Lower leg skin (tissue), 4 donors: ENCODE data around the gene GRAP. TPM values are rescaled to one million over a fixed set of nuclear protein-coding genes. Genes with fewer than 3 reads are reported as not detected.

Experiments
- DNase-seq, 2 donors: peaks; one replicate each; pipeline ENCODE4 v3.0.0-alpha.2; 2019; ENCODE audit warnings: low spot score in 2 of 2
- H3K4me3 ChIP-seq: fragments of 200-600 bp; sonication (generic); 2 replicates; pipeline ENCODE4 v1.5.1; 2017; ENCODE audit warnings: mild to moderate bottlenecking, low read depth; ENCODE audit not compliant: poor library complexity, severe bottlenecking
- CTCF ChIP-seq, 3 donors: fragments of 450-650 bp; IDR thresholded peaks; one replicate each; pipeline ENCODE4 v1.5.1; 2016; ENCODE audit warnings: antibody characterized with exemption in 3 of 3, mild to moderate bottlenecking in 3 of 3, moderate library complexity in 2 of 3
- POLR2A ChIP-seq, 2 donors: fragments of 450-650 bp; IDR thresholded peaks; one replicate each; pipeline ENCODE4 v1.6.1; 2016 to 2017; ENCODE audit warnings: antibody characterized with exemption in 2 of 2, mild to moderate bottlenecking in 1 of 2, moderate library complexity in 1 of 2
- WGBS, 2 donors: methylation state at CpG; one replicate each; pipeline ENCODE4 v1.1.5; 2018; 5-methylcytosine and 5-hydroxymethylcytosine counted together
- intact Hi-C: fragments of 100-400 bp; cut with DNase I; formaldehyde crosslinking; loops from one replicate; pipeline ENCODE4 v1.15.0; 2023; ENCODE audit warnings: low total_unique reads
- total RNA-seq, 4 donors: library from RNA; depleted of rRNA; stranded (reverse); fragments of >200 nt; gene quantifications; one replicate each; pipeline ENCODE4 v1.1.0, GENCODE V29; 2016

The GRAP gene
- total RNA-seq, 4 donors from 2014 or later: 0.55 to 3.5 (median 1.2) TPM

- no peak overlapping the region for H3K4me3 ChIP-seq
- intact Hi-C loops: no loop called here
- TF ChIP-seq POLR2A (IDR thresholded peaks at IDR 0.05): no peak
- TF ChIP-seq CTCF (IDR thresholded peaks at IDR 0.05): no peak
- DNase-seq: no peak
- 49 to 84% methylated on average over 4 of the region's 12 CpGs for WGBS, 2 donors
Observed at GRCh38 chr17:19017401-19017800, 29.4 kb downstream of the GRAP start.

GRCh38 chr17:19016881-19017280, 29.9 kb downstream of the GRAP start:
- intact Hi-C loops: no loop called here
- no peak for TF ChIP-seq POLR2A (IDR thresholded peaks at IDR 0.05)
- no peak for TF ChIP-seq CTCF (IDR thresholded peaks at IDR 0.05)
- H3K4me3 ChIP-seq: no peak overlapping the region
- WGBS, 2 donors: 51 to 54% methylated on average over 5 to 7 of the region's 7 CpGs
- DNase-seq: no peak

- WGBS, 2 donors: 66 to 75% methylated on average over 8 of the region's 8 CpGs
- H3K4me3 ChIP-seq: no peak overlapping the region
- DNase-seq: no peak
- intact Hi-C loops: no loop called here
- TF ChIP-seq POLR2A (IDR thresholded peaks at IDR 0.05) (no peak), CTCF (IDR thresholded peaks at IDR 0.05) (no peak)
Observed at GRCh38 chr17:19016297-19016696, 30.5 kb downstream of the GRAP start.

GRCh38 chr17:19015428-19015827, 31.3 kb downstream of the GRAP start:
- WGBS, 2 donors: 72 to 78% methylated on average over 7 of the region's 7 CpGs

GRCh38 chr17:19014628-19015215, 32.0 kb downstream of the GRAP start:
- WGBS, 2 donors: 59 to 71% methylated on average over 23 to 29 of the region's 29 CpGs
- TF ChIP-seq POLR2A (IDR thresholded peaks at IDR 0.05) (no peak), CTCF (IDR thresholded peaks at IDR 0.05) (no peak)
- no peak for DNase-seq
- intact Hi-C loops: no loop called here
- H3K4me3 ChIP-seq: no peak overlapping the region

More at GRCh38 chr17:19015428-19015827, 31.3 kb downstream of the GRAP start:
- H3K4me3 ChIP-seq: no peak overlapping the region
- TF ChIP-seq CTCF (IDR thresholded peaks at IDR 0.05) (no peak), POLR2A (IDR thresholded peaks at IDR 0.05) (no peak)
- DNase-seq: no peak
- intact Hi-C loops: no loop called here
